H1 (cell line): ENCODE measurements around the gene TMEM151A. TPM values are rescaled to one million over a fixed set of nuclear protein-coding genes. Genes with fewer than 3 reads are reported as not detected.
A peak's percentile ranks its signal among the peaks of the same experiment; 100 is the strongest.

Experiments used
- CTCF ChIA-PET: fragments of 300-600 bp; sonication (Branson Sonifier 250); formaldehyde crosslinking; loops from one replicate; lab custom pipeline; 2021; ENCODE audit not compliant: partially characterized antibody; lab: Charles Lee
- POLR2A ChIA-PET: fragments of 300-600 bp; sonication (Branson Sonifier 250); formaldehyde crosslinking; loops from one replicate; lab custom pipeline; 2021; ENCODE audit warnings: inconsistent platforms; ENCODE audit not compliant: partially characterized antibody; lab: Charles Lee
- DNase-seq, 2 experiments: peaks; one replicate each; pipeline versions ENCODE4 v3.0.0 to v3.0.0-alpha.2; 2010 to 2022; ENCODE audit warnings: low spot score in 2 of 2, low read depth in 1 of 2, mixed read lengths in 1 of 2
- FAIRE-seq: peaks from 2 replicates; lab custom pipeline; 2011; peaks lifted over from hg19 to GRCh38; lab: Jason Lieb, UNC
- H2AFZ ChIP-seq: 2 replicates; pipeline ENCODE4 v1.8.1; 2012; ENCODE audit warnings: low read length, inconsistent platforms
- H2AK5ac ChIP-seq: 2 replicates; pipeline ENCODE4 v1.6.1; 2013; ENCODE audit warnings: low read depth, low read length
- H2BK120ac ChIP-seq: replicated peaks from 2 replicates; pipeline ENCODE3; 2013; ENCODE audit warnings: low read depth, low read length, inconsistent platforms
- H2BK12ac ChIP-seq: 2 replicates; pipeline ENCODE4 v1.6.1; 2013; ENCODE audit warnings: low read depth, low read length
- H2BK15ac ChIP-seq: 2 replicates; pipeline ENCODE4 v1.6.1; 2013; ENCODE audit warnings: low read length
- H2BK20ac ChIP-seq: 2 replicates; pipeline ENCODE4 v1.6.1; 2013; ENCODE audit warnings: low read length
- H2BK5ac ChIP-seq: 2 replicates; pipeline ENCODE4 v1.6.1; 2013; ENCODE audit warnings: low read depth, low read length
- H3K14ac ChIP-seq: 2 replicates; pipeline ENCODE4 v1.6.1; 2013; ENCODE audit warnings: inconsistent platforms; ENCODE audit not compliant: insufficient read length
- H3K18ac ChIP-seq: 2 replicates; pipeline ENCODE4 v1.6.1; 2013; ENCODE audit warnings: low read length; ENCODE audit errors: extremely low read depth
- H3K23ac ChIP-seq: 2 replicates; pipeline ENCODE4 v1.6.1; 2013; ENCODE audit warnings: inconsistent platforms; ENCODE audit not compliant: insufficient read length
- H3K23me2 ChIP-seq: 2 replicates; pipeline ENCODE4 v1.6.1; 2013; ENCODE audit warnings: low read depth, low read length
- H3K27ac ChIP-seq: 2 replicates; pipeline ENCODE4 v1.6.1; 2011; ENCODE audit warnings: low read depth, low read length, inconsistent platforms
- H3K27me3 ChIP-seq, 4 experiments: replicated peaks in 1 of 4; 1 replicate in 1 of 4; 2 replicates in 3 of 4; pipeline versions ENCODE4 v1.6.1 to v1.8.1; 2011 to 2013; ENCODE audit warnings: low read length in 3 of 4, mild to moderate bottlenecking in 3 of 4, inconsistent platforms in 2 of 4, mixed read lengths in 2 of 4, moderate library complexity in 1 of 4; ENCODE audit not compliant: control insufficient read depth in 3 of 4, insufficient read depth in 3 of 4; ENCODE audit errors: extremely low read depth in 1 of 4
- H3K36me3 ChIP-seq, 4 experiments: 2 replicates each; pipeline versions ENCODE4 v1.6.1 to v1.8.1; 2011 to 2013; ENCODE audit warnings: mild to moderate bottlenecking in 4 of 4, low read length in 3 of 4, moderate library complexity in 2 of 4, control low read depth in 1 of 4, inconsistent platforms in 1 of 4; ENCODE audit not compliant: insufficient read depth in 4 of 4, control insufficient read depth in 2 of 4
- H3K4ac ChIP-seq: replicated peaks from 2 replicates; pipeline ENCODE3; 2013; ENCODE audit warnings: low read length, low read depth, mixed read lengths, inconsistent platforms; ENCODE audit not compliant: insufficient read length
- H3K4me1 ChIP-seq, 4 experiments: replicated peaks in 1 of 4; 1 replicate in 1 of 4; 2 replicates in 3 of 4; pipeline versions ENCODE4 v1.6.1 to v1.8.1; 2011 to 2013; ENCODE audit warnings: low read length in 3 of 4, inconsistent platforms in 2 of 4, mixed read lengths in 1 of 4; ENCODE audit not compliant: insufficient read depth in 4 of 4, control insufficient read depth in 3 of 4
- H3K4me2 ChIP-seq, 2 experiments: 2 replicates each; pipeline versions ENCODE4 v1.6.1 to v1.8.1; 2011 to 2013; ENCODE audit warnings: low read depth in 2 of 2, low read length in 2 of 2, control low read depth in 1 of 2, inconsistent platforms in 1 of 2, mild to moderate bottlenecking in 1 of 2; ENCODE audit not compliant: insufficient read depth in 1 of 2
- H3K4me3 ChIP-seq, 4 experiments: fragments of 200-600, 300-600 bp in 1 of 4; sonication (generic), shearing (Covaris generic), sonication (Bioruptor Twin) in 1 of 4; 2 replicates each; pipeline versions ENCODE4 v1.5.1 to v1.8.1; 2011 to 2016; ENCODE audit warnings: low read length in 4 of 4, low read depth in 3 of 4, control low read depth in 2 of 4, inconsistent platforms in 2 of 4, mild to moderate bottlenecking in 2 of 4, mixed read lengths in 1 of 4, moderate library complexity in 1 of 4; ENCODE audit not compliant: insufficient read depth in 2 of 4; ENCODE audit errors: extremely low read depth in 1 of 4
- H3K56ac ChIP-seq: replicated peaks from 2 replicates; pipeline ENCODE3; 2013; ENCODE audit warnings: low read depth, mild to moderate bottlenecking, mixed read lengths, low read length, inconsistent platforms; ENCODE audit not compliant: insufficient read length
- H3K79me1 ChIP-seq: 2 replicates; pipeline ENCODE4 v1.6.1; 2013; ENCODE audit warnings: low read depth, low read length, control low read depth
- H3K79me2 ChIP-seq, 2 experiments: 2 replicates each; pipeline versions ENCODE4 v1.6.1 to v1.8.1; 2012 to 2013; ENCODE audit warnings: low read length in 2 of 2, mild to moderate bottlenecking in 2 of 2, inconsistent platforms in 1 of 2; ENCODE audit not compliant: insufficient read depth in 2 of 2, control insufficient read depth in 1 of 2
- H3K9ac ChIP-seq, 4 experiments: replicated peaks in 1 of 4; 1 replicate in 1 of 4; 2 replicates in 3 of 4; pipeline versions ENCODE4 v1.6.1 to v1.8.1; 2011 to 2013; ENCODE audit warnings: low read depth in 3 of 4, low read length in 3 of 4, control low read depth in 2 of 4, mild to moderate bottlenecking in 2 of 4, moderate library complexity in 2 of 4, inconsistent platforms in 1 of 4; ENCODE audit errors: extremely low read depth in 1 of 4
- H3K9me3 ChIP-seq, 2 experiments: 2 replicates each; pipeline versions ENCODE4 v1.6.1 to v1.8.1; 2012 to 2013; ENCODE audit warnings: mild to moderate bottlenecking in 2 of 2, moderate library complexity in 2 of 2, control low read depth in 1 of 2, inconsistent platforms in 1 of 2, low read depth in 1 of 2, low read length in 1 of 2, mixed read lengths in 1 of 2; ENCODE audit not compliant: insufficient read depth in 2 of 2
- H4K20me1 ChIP-seq, 2 experiments: replicated peaks in 1 of 2; 2 replicates each; pipeline versions ENCODE3 to v1.8.1; 2011 to 2013; ENCODE audit warnings: inconsistent platforms in 2 of 2, low read length in 2 of 2, mild to moderate bottlenecking in 1 of 2; ENCODE audit not compliant: insufficient read depth in 2 of 2, control insufficient read depth in 1 of 2
- H4K5ac ChIP-seq: 2 replicates; pipeline ENCODE4 v1.6.1; 2013; ENCODE audit warnings: low read length, low read depth, mixed read lengths, inconsistent platforms; ENCODE audit not compliant: insufficient read length
- H4K8ac ChIP-seq: 2 replicates; pipeline ENCODE4 v1.8.0; 2013; ENCODE audit warnings: mild to moderate bottlenecking, moderate library complexity, low read length, inconsistent platforms; ENCODE audit not compliant: insufficient read depth; ENCODE audit errors: extremely low read depth
- H4K91ac ChIP-seq: replicated peaks from 2 replicates; pipeline ENCODE3; 2013; ENCODE audit warnings: low read length, mixed read lengths, inconsistent platforms; ENCODE audit not compliant: insufficient read length
- CHD1 ChIP-seq: IDR thresholded peaks from 2 replicates; pipeline ENCODE4 v1.6.1; 2012; ENCODE audit warnings: low read depth, low read length, improper control_type of control experiment
- CTCF ChIP-seq, 3 experiments: IDR thresholded peaks; 1 replicate in 2 of 3; 2 replicates in 1 of 3; pipeline versions ENCODE4 v1.5.1 to v1.6.1; 2011; ENCODE audit warnings: low read length in 3 of 3, mild to moderate bottlenecking in 3 of 3, inconsistent platforms in 2 of 3, low read depth in 1 of 3, moderate library complexity in 1 of 3; ENCODE audit not compliant: insufficient read depth in 1 of 3; ENCODE audit errors: control extremely low read depth in 1 of 3
- KDM5A ChIP-seq: fragments of 200-600 bp; IDR thresholded peaks from 2 replicates; pipeline ENCODE4 v1.7.1; 2012; ENCODE audit warnings: mild to moderate bottlenecking, low read length, inconsistent platforms, mixed read lengths
- NANOG ChIP-seq: IDR thresholded peaks from 2 replicates; pipeline ENCODE4 v1.6.1; 2011; ENCODE audit warnings: low read length, low read depth, mild to moderate bottlenecking, inconsistent platforms; ENCODE audit not compliant: insufficient read depth, poor library complexity, severe bottlenecking
- WGBS, 2 experiments: shearing (Covaris generic) in 1 of 2; methylation state at CpG; one replicate each; pipeline versions ENCODE4 v1.1.6 to v1.1.7; 2013 to 2015; ENCODE audit warnings: low lambda C conversion rate in 2 of 2, mixed read lengths in 2 of 2, inconsistent platforms in 1 of 2, low coverage in 1 of 2, missing lambda C conversion rate in 1 of 2; ENCODE audit not compliant: insufficient replicate concordance in 2 of 2, insufficient coverage in 1 of 2, insufficient read length in 1 of 2; ENCODE audit errors: extremely low coverage in 1 of 2, missing lambda C conversion rate in 1 of 2; 5-methylcytosine and 5-hydroxymethylcytosine counted together
- polyA plus RNA-seq, 7 experiments: library from polyadenylated mRNA; depleted of rRNA in 3 of 7; stranded (reverse) in 5 of 7; unstranded in 2 of 7; fragments of >200 nt in 5 of 7; fragments of 200-250 nt in 2 of 7; gene quantifications; 1 replicate in 5 of 7; 2 replicates in 1 of 7; 4 replicates in 1 of 7; pipeline versions ENCODE4 v1.2.1 to v1.2.3, GENCODE V29; 2011 to 2013; ENCODE audit warnings: missing spikeins in 2 of 7, mixed read lengths in 2 of 7
- total RNA-seq: library from RNA; stranded (reverse); fragmentation: NEBNext Ultra II Directional; extraction: Animal tissue kit (Norgen Biotek cat#: 25700); gene quantifications from 2 replicates; pipeline ENCODE4 v1.2.1, GENCODE V29; 2021

TMEM151A gene
- total and polyA plus RNA-seq, 2 of the 8 experiments (the other 6 are each of a cell fraction or from before 2014, with no cell fraction given), result 3.2 TPM

GRCh38 chr11:66340596-66341501 lies 49.2 kb downstream of the TMEM151A start:
- Histone ChIP-seq H3K9ac (no peak overlapping the region), H3K79me2 (peaks cover 0 to 14% of the 10 kb centered on the region in 2 experiments; a peak in 2 of 4 replicates), H3K4me2 (no peak overlapping the region), H3K4me3 (no peak overlapping the region), H3K4ac (no peak overlapping the region), H2AK5ac (no peak overlapping the region), H3K36me3 (peaks cover 6 to 12% (median 9%) of the 10 kb centered on the region in 4 experiments; a peak in 4 of 8 replicates), H3K23ac (no peak overlapping the region), H2BK120ac (no peak overlapping the region), H3K27me3 (no peaks in the 10 kb centered on the region), H4K5ac (no peak overlapping the region), H3K27ac (no peak overlapping the region), H3K23me2 (peaks cover 9% of the 10 kb centered on the region; the same call in 1 of the 2 replicates), H2BK5ac (no peak overlapping the region; the same call in 1 of the 2 replicates), H2AFZ (no peak overlapping the region), H4K20me1 (peaks cover 3 to 8% of the 10 kb centered on the region in 2 experiments), H3K18ac (no peak overlapping the region), H2BK20ac (no peak overlapping the region), H2BK15ac (no peak overlapping the region), H3K79me1 (peaks cover 3% of the 10 kb centered on the region), H2BK12ac (no peak overlapping the region), H4K8ac (no peak overlapping the region), H3K9me3 (no peaks in the 10 kb centered on the region), H3K14ac (no peak overlapping the region), H3K4me1 (peaks cover 0 to 12% (median 10%) of the 10 kb centered on the region in 4 experiments; a peak in 6 of 7 replicates), H3K56ac (no peak overlapping the region), H4K91ac (no peak overlapping the region)
- DNase-seq (no peak), FAIRE-seq (no peak)
- ChIA-PET CTCF (interaction anchor here (0.7 to 4.6 kb wide), 11 partner anchors 19 to 450 kb away, joined by 3 to 55 read pairs (median 3); partner anchors contain the start of genes CD248, TMEM151A and YIF1A), POLR2A (interaction anchor here (0.8 to 28.7 kb wide), 8 partner anchors 8 to 58 kb away, joined by 3 to 487 read pairs (median 3); partner anchors contain the start of gene SLC29A2)
- 92% methylated on average over 27 of the region's 28 CpGs; no CpG with 5 or more reads in 1 of the 2 experiments for WGBS, 2 experiments
- TF ChIP-seq CHD1 (no peak), NANOG (no peak), CTCF (IDR thresholded peaks at IDR 0.05; ENCODE audit: control extremely low read depth in 1 of 3, insufficient read depth in 1 of 3, low read depth in 1 of 3, low read length in 3 of 3) (0 out of 4 replicates have a peak, but pooled peaks of 1 of the 3 experiments have one; percentile 1), KDM5A (no peak)
